ENCODE measurements around the gene FRYL. TPM values are rescaled to one million over a fixed set of nuclear protein-coding genes. Genes with fewer than 3 reads are reported as not detected.
A peak's percentile ranks its signal among the peaks of the same experiment; 100 is the strongest.

The FRYL gene
- total RNA-seq, 2 experiments from 2014 or later = 85.4 to 88.5 TPM

GRCh38 chr4:48709901-48710300, 70.2 kb downstream of the FRYL start:
- POLR2A ChIA-PET = no interaction called here
- intact Hi-C loops (cut with micrococcal nuclease; ENCODE audit: unreplicated experiment) = no loop called here

DNA sequence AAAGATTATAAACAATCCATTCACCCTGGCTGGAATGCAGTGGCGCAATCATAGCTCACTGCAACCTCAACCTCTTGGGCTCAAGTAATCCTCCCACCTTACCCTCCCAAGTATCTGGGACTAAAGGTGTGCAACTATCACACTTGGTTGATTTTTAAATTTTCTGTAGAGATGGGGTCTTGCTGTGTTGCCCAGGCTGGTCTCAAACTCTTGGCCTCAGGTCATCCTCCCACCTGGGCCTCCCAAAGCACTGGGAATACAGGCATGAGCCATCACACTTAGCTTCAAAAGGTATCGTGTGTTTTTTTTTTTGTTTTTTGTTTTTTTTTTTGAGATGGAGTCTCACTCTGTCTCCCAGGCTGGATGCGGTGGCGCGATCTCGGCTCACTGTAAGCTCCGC, 71.5 kb downstream of the FRYL start:
- Histone ChIP-seq H3K4me3 (ENCODE audit: low read depth, low read length, poor library complexity, severe bottlenecking) (no peak overlapping the region), H2AFZ (ENCODE audit: low read length) (no peak overlapping the region), H3K9me2 (ENCODE audit: insufficient read depth, low read length) (no peaks in the 10 kb centered on the region), H3K27ac (ENCODE audit: low read depth, low read length, poor library complexity, severe bottlenecking) (no peak overlapping the region), H3K4me2 (ENCODE audit: low read length) (no peak overlapping the region), H3K4me1 (ENCODE audit: insufficient read depth, low read length, poor library complexity, severe bottlenecking) (no peaks in the 10 kb centered on the region), H4K20me1 (ENCODE audit: insufficient read depth, low read length) (no peaks in the 10 kb centered on the region), H3K9me3 (ENCODE audit: low read length) (no peaks in the 10 kb centered on the region), H3K79me2 (ENCODE audit: insufficient read depth, low read depth, low read length) (no peaks in the 10 kb centered on the region; the same call in 1 of the 2 replicates), H3K36me3 (ENCODE audit: insufficient read depth, low read length) (peaks cover 29% of the 10 kb centered on the region)
- ChIA-PET POLR2A (no interaction called here), CTCF (ENCODE audit: unreplicated experiment) (no interaction called here)
- no peak for DNase-seq (ENCODE audit: low spot score)
- no TSS peak for BruUV-seq (replicated peaks)
- no peak for TF ChIP-seq EZH2phosphoT487 (IDR thresholded peaks at IDR 0.05; ENCODE audit: borderline replicate concordance, low read depth, low read length)
- TF ChIP-seq, protein P1, sequence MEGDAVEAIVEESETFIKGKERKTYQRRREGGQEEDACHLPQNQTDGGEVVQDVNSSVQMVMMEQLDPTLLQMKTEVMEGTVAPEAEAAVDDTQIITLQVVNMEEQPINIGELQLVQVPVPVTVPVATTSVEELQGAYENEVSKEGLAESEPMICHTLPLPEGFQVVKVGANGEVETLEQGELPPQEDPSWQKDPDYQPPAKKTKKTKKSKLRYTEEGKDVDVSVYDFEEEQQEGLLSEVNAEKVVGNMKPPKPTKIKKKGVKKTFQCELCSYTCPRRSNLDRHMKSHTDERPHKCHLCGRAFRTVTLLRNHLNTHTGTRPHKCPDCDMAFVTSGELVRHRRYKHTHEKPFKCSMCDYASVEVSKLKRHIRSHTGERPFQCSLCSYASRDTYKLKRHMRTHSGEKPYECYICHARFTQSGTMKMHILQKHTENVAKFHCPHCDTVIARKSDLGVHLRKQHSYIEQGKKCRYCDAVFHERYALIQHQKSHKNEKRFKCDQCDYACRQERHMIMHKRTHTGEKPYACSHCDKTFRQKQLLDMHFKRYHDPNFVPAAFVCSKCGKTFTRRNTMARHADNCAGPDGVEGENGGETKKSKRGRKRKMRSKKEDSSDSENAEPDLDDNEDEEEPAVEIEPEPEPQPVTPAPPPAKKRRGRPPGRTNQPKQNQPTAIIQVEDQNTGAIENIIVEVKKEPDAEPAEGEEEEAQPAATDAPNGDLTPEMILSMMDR (conservative IDR thresholded peaks at IDR 0.05; ENCODE audit: low read length) = no peak
- intact Hi-C loops (cut with micrococcal nuclease; ENCODE audit: unreplicated experiment) = no loop called here

More at GRCh38 chr4:48709901-48710300, 70.2 kb downstream of the FRYL start:
- Histone ChIP-seq H2AFZ (ENCODE audit: low read length) (no peak overlapping the region), H3K9me3 (ENCODE audit: low read length) (no peaks in the 10 kb centered on the region), H3K4me2 (ENCODE audit: low read length) (no peak overlapping the region), H3K36me3 (ENCODE audit: insufficient read depth, low read length) (peaks cover 29% of the 10 kb centered on the region), H3K9me2 (ENCODE audit: insufficient read depth, low read length) (no peaks in the 10 kb centered on the region), H3K4me1 (ENCODE audit: insufficient read depth, low read length, poor library complexity, severe bottlenecking) (no peaks in the 10 kb centered on the region), H3K79me2 (ENCODE audit: insufficient read depth, low read depth, low read length) (no peaks in the 10 kb centered on the region; the same call in 1 of the 2 replicates), H4K20me1 (ENCODE audit: insufficient read depth, low read length) (no peaks in the 10 kb centered on the region), H3K4me3 (ENCODE audit: low read depth, low read length, poor library complexity, severe bottlenecking) (no peak overlapping the region), H3K27ac (ENCODE audit: low read depth, low read length, poor library complexity, severe bottlenecking) (no peak overlapping the region)
- CTCF ChIA-PET (ENCODE audit: unreplicated experiment) = no interaction called here
- TSS peak; percentile 42 for BruUV-seq (replicated peaks)
- no peak for TF ChIP-seq EZH2phosphoT487 (IDR thresholded peaks at IDR 0.05; ENCODE audit: borderline replicate concordance, low read depth, low read length)
- TF ChIP-seq, protein P1 (conservative IDR thresholded peaks at IDR 0.05; ENCODE audit: low read length) = no peak
- DNase-seq (ENCODE audit: low spot score) = no peak

- BruUV-seq (replicated peaks) = no TSS peak
- CTCF ChIA-PET (ENCODE audit: unreplicated experiment) = no interaction called here
- Histone ChIP-seq H3K9me2 (ENCODE audit: insufficient read depth, low read length) (no peaks in the 10 kb centered on the region), H3K27ac (ENCODE audit: low read depth, low read length, poor library complexity, severe bottlenecking) (no peak overlapping the region), H2AFZ (ENCODE audit: low read length) (no peak overlapping the region), H3K9me3 (ENCODE audit: low read length) (no peaks in the 10 kb centered on the region), H4K20me1 (ENCODE audit: insufficient read depth, low read length) (no peaks in the 10 kb centered on the region), H3K36me3 (ENCODE audit: insufficient read depth, low read length) (peaks cover 29% of the 10 kb centered on the region), H3K4me3 (ENCODE audit: low read depth, low read length, poor library complexity, severe bottlenecking) (no peak overlapping the region), H3K4me1 (ENCODE audit: insufficient read depth, low read length, poor library complexity, severe bottlenecking) (no peaks in the 10 kb centered on the region), H3K4me2 (ENCODE audit: low read length) (no peak overlapping the region), H3K79me2 (ENCODE audit: insufficient read depth, low read depth, low read length) (peaks cover under 1% of the 10 kb centered on the region; the same call in 1 of the 2 replicates)
- DNase-seq (ENCODE audit: low spot score) = no peak
- POLR2A ChIA-PET = interaction anchor here (0.8 to 1.4 kb wide), 2 partner anchors 14 to 102 kb away, joined by 3 read pairs; no protein-coding TSS in a partner anchor
- intact Hi-C loops (cut with micrococcal nuclease; ENCODE audit: unreplicated experiment) = no loop called here
- TF ChIP-seq, protein P1 (conservative IDR thresholded peaks at IDR 0.05; ENCODE audit: low read length) = no peak
- TF ChIP-seq EZH2phosphoT487 (IDR thresholded peaks at IDR 0.05; ENCODE audit: borderline replicate concordance, low read depth, low read length) = no peak
Observed at GRCh38 chr4:48706736-48707135, 73.3 kb downstream of the FRYL start.

Measured in OCI-LY7 (cell line).